ENCODE results near the gene CDC6.

The CDC6 gene

GRCh38 chr17:40340327-40340726 is 52.6 kb downstream of the CDC6 start:
- no peak for DNase-seq (ENCODE audit: low read depth in 2 of 2, low spot score in 1 of 2)

DNA sequence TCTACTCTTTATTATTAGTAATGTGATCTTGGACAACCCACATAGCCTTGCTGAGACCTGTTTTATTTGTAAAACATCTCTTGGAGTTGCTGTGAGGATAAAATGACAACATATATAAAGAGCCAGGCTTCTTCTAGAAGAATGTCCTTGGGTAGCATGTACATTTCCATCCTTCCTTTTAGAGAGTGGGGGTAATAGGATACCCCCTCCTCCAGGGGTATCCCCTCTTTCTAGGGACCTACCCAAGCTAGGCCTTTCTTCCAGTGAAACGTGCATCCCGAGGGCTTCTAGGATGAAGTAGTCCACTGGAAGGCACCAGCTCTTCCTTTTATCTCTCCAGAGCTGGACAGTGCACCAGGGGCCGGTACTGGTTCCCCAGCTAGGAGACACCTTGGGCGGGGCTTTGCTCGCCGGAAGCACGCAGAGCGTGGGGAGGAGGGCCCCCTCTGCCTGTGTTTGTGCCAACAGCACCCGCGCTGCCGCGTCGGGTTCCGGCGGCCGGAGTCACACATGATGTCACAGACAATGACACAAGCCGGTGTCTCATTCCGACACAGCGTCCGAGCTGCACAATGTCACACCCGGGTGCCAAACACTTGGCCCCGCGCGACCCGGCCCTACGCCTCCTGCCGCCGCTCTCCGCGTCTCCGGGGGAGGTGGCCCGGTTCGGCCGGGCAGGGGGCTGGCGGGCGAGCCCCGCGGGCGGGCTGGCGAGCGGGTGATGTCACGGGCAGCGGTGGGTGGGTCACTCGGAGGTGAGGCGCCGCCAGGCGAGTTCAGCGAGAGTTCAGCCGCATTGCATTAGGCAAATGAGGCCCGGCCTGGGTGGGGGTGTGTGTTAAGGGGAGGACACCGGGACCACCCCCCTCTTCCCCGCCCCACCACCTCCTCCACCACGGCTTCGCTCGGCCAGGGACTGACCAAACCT is 53.5 kb downstream of the CDC6 start:
- peak; percentile 72 to 75 for DNase-seq (ENCODE audit: low read depth in 2 of 2, low spot score in 1 of 2)

DNA sequence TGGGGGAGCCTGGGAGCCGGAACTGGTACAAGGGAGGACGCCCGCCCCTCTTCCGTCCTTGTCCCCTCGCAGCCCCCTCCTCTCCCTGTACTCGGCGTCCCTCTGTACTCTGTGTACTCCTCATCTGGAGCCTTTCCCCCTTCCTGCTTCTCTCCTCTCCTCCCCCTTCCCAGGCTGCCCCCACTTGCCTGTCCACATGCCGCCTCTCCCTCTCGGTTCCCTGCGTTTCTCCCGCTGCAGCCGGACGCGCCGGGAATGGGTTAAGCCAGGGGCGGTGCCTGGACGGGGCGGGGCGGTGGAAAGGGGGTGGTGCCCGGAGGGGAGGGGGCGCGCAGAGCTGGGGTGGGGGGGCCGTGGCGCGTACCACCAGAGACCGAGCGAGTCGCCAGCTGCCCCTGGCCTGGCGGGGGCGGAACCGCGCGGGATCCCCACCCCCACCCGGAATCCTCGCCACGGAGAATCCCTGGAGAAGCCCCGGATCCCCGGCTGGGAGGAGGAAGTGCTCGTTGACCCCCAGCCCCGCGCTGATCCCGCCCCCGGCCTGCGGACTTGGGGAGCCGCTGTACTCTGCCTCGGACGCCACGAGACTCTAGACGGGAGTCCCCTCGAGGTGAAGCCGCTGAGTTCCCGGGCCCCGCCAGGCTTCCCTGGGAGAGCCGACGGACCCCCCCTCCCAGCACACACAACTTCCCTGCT is 54.3 kb downstream of the CDC6 start:
- DNase-seq (ENCODE audit: low read depth in 2 of 2, low spot score in 1 of 2): no peak

DNA sequence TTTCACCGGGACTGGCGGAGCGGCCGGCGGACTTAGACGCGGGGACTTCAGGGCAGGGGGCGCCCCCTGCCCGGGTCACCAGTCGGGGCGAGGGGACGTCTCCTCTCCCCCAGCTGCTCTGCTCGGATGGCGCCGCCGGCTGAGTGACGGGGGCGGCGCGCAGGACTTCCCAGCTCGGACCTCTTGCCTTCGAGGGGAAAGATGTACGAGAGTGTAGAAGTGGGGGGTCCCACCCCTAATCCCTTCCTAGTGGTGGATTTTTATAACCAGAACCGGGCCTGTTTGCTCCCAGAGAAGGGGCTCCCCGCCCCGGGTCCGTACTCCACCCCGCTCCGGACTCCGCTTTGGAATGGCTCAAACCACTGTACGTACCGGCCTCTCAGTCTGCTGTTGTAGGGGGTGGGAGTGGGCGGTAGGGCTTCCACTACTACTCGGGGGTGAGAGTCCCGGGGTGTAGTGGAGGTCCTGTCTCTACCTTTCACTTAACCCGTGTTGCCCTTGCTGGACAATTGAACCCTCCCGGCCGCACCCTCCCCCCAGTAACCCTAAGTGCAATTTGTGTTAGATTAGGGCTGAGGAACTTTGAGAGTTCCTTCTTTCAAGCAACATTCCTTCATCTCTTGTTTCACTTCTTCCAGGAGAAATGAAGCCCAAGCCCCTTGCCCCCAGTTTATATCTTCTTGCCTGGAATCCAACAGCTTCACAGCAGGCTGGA is 55.0 kb downstream of the CDC6 start:
- no peak for DNase-seq (ENCODE audit: low read depth in 2 of 2, low spot score in 1 of 2)

DNA sequence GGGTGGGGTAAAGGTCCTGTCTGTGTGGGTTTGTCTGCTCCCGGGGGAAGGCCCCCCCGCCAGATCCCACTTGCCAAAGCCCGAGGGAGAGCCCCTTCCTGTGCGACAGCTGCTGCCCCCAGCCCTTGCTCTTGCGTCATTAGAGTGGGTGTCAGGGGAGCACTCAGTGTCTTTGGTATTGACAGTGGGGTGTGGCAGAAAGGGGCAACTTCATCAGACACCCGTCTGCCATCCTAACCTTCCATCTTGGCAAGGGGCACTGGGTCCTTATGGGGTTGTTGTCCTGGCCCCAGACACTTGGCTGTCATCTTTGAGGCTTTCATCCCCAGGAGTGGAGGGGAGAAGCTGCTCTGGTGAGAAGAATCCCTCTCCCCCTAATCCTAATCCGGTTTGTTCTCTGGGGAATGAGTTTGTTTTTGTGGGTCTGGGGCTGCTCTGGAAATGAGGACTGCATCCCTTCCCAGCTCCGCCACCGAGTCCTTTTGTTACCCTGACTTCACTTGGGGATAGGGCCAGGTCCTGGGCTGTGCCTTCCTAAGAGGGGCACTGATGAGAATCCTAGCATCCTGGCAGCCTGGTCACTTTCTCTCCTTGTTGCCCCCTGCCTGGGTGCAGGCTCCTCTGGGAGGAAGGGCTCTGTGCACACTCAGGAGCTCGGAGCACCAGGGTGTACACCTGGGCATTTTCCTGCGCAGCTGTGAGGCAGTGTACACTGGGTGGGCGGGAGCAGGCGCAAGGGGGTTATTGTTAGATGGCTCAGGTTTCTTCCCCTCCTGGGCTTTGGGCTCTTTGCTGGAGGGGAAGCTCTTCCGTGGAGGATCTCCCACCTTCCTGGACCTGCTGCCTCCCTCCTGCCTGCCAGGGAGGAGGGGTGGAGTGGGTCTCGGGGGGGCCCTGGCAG is 55.8 kb downstream of the CDC6 start:
- no peak for DNase-seq (ENCODE audit: low read depth in 2 of 2, low spot score in 1 of 2)

- no peak for DNase-seq (ENCODE audit: low read depth in 2 of 2, low spot score in 1 of 2)
Observed at GRCh38 chr17:40344421-40345160, 56.9 kb downstream of the CDC6 start.

DNA sequence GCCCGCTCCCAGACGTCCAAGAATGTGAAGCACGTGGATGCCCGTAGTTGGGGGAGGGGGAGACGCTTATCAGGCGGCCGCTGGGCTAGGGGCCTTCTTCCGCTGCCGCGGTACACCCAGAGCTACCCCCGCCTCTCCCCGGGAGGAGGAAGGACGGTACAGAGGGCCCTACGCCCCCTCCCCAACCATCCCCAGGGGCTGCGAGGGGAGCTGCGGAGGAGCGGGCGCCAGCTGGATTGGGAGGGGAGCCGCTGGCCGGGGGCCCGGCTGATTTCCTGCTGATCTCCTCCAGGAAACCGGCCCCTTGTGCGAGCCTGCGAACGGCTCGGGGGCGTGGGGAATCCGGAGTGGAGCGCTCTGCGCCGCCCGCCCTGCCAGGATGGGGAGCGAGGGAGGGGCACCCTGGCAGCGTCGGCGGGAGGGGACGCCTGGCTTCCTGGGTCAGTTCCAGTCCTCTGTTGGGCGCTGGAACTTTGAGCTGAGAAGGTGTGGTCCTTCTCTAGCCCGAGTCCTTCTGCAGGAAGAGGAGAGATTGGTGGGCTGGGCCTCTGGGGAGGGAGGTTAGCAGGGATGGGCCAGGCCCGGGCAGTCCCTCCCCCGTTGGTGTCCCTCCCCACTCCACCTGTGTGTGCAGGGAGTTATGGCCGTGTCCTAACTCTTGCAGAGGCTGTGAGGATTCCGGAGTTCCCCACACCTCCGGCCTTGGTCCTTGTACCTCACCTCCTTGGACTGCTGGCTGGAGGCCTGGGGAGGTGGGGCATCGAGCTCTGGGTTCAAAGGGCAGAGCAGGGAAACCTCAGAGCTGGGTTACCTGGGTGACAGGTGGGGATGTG is 57.7 kb downstream of the CDC6 start:
- no peak for DNase-seq (ENCODE audit: low read depth in 2 of 2, low spot score in 1 of 2)

GRCh38 chr17:40345994-40346764 is 58.5 kb downstream of the CDC6 start:
- no peak for DNase-seq (ENCODE audit: low read depth in 2 of 2, low spot score in 1 of 2)

- no peak for DNase-seq (ENCODE audit: low read depth in 2 of 2, low spot score in 1 of 2)
Observed at GRCh38 chr17:40346765-40347158, 59.1 kb downstream of the CDC6 start.

DNA sequence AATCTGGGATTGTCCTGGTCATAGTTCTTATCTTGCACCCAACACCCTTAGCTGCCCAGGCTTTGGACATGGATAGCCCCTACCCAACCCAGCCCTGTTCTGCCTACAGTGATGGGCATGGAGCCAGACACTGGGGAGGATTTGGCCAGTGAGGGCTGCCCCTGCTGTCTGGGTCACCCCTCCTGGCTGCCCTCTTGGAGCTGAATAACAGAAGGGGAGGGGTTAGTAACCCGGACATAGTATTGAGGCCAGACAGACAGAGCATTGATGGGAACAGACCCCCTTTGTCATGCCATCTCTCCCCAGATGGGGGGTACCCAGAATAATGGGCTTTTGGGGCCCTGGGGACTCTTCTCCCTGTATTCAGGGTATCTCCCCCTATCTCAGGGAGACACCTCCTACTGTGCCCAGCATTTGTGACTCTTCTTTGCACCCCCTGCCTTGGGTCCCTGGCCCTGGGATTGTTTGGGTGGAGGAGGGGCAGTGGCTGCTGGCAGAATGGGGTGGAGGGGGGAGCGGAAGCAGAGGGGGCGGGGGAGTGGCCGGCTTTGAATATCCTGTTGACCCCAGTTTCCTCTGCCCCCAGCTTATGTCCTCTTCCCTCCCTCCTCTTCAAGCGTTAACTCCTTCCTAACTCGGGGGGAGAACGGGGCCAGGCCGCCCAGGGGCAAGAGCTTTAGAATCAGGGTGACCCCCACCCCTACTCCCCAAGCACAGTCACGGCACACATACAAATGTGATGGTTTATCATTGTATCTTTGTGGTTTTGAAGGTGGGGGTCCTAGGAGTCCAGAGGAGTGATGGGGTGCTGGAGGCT is 59.8 kb downstream of the CDC6 start:
- DNase-seq (ENCODE audit: low read depth in 2 of 2, low spot score in 1 of 2): no peak

- DNase-seq (ENCODE audit: low read depth in 2 of 2, low spot score in 1 of 2): no peak
Observed at GRCh38 chr17:40348136-40348504, 60.4 kb downstream of the CDC6 start.

DNA sequence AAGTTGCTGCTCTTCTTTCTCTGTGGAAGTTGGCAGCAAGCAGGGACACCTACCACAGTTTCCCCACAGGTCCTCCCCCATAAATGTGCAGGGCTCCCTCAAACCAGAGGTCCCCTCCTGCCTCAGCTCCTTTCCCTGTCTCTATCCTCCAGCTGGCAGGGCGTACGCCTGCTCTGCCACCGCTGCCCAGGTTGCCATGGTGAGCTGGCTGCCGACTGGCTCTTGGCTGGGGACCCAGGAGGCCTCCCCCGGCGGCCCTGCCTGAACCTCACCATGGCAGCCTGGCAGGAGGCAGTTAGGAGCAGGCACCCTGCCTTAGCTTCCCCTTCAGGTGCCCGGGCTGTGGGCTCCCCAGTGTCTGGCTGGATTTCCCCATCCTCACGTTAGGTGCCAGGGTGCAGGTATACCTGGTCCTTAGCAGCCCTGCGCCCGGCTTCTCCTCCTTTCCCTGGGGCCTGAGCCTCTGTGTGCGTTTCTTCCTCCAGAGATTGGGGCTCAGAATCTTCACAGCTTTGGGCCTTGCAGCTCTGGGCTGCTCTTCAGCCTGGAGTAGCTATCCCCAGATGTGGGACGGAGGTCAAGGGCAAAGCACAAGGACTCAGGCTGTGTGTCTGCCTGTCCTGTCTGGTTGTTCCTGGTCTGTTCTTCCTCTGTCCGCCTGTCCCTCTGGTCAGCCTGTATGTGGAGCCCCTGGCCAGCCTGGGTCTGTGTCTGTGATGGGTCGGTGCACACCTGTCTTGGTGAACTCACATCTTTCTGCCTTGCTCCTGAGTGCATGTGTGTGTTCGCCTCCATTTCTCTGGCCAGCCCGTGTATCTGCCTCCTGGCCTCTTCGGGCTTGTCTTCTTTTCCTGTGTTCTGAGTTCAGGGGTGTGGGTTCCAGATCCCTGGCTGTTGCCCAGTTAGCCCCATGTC is 61.1 kb downstream of the CDC6 start:
- DNase-seq (ENCODE audit: low read depth in 2 of 2, low spot score in 1 of 2): no peak

GRCh38 chr17:40349477-40349894 is 61.8 kb downstream of the CDC6 start:
- DNase-seq (ENCODE audit: low read depth in 2 of 2, low spot score in 1 of 2): no peak

GRCh38 chr17:40349895-40350688 is 62.4 kb downstream of the CDC6 start:
- no peak for DNase-seq (ENCODE audit: low read depth in 2 of 2, low spot score in 1 of 2)

GRCh38 chr17:40350689-40351358 is 63.1 kb downstream of the CDC6 start:
- DNase-seq (ENCODE audit: low read depth in 2 of 2, low spot score in 1 of 2): no peak
